GM19238 (cell line): ENCODE measurements around the gene TIMM13.

Experiments used
- DNase-seq: peaks from one replicate; pipeline ENCODE4 v3.0.0; 2011; ENCODE audit warnings: low spot score; ENCODE audit not compliant: insufficient read length

Gene TIMM13

GRCh38 chr19:2382530-2383222 is 44.7 kb downstream of the TIMM13 start:
- no peak for DNase-seq

GRCh38 chr19:2381148-2381820 is 46.1 kb downstream of the TIMM13 start:
- DNase-seq = no peak

- DNase-seq = no peak
Observed at GRCh38 chr19:2380567-2380966, 46.8 kb downstream of the TIMM13 start.

DNA sequence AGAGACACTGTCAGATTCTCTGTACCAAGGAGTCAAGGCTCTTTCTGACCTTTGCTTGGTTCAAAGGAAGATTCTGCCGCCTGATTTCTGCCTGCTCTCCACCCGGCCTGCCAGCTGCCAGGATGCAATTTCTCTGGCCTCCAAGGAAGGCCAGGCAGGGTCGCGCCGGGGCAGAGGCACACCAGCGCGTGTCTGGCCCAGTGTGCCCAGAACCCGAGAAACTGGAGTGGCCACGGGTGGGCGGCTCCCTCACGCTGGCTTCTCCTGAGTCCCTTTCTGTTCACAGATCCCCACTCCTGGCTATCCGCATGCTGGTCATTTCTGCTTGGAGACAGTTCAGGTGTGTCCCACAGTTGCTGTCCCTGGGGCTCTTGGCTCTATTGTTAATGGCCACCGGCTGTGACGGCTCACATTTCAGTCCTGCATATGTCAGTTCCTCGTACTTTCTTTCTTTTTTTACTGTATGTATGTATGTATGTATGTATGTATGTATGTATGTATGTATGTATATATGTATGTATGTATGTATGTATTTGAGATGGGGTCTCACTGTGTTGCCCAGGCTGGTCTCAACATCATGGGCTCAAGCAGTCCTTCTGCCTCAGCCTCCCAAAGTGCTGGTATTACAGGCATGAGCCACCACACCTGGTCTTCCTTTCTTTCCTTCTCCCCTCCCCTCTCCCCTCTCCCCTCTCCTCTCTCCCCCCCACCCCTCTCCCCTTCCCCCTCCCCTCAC is 50.4 kb downstream of the TIMM13 start:
- no peak for DNase-seq
